DOHH2 (cell line): ENCODE results near the gene KRT15.

Experiments used
- H3F3A ChIP-seq: fragments of 200-600 bp; sonication (generic), shearing (Covaris generic); 2 replicates; pipeline ENCODE4 v1.6.0; 2016; ENCODE audit warnings: antibody characterized with exemption, mild to moderate bottlenecking; ENCODE audit not compliant: control insufficient read depth, insufficient read depth
- H3K27ac ChIP-seq: fragments of 200-600 bp; sonication (generic); 2 replicates; pipeline ENCODE4 v1.5.1; 2014; ENCODE audit warnings: low read depth, mild to moderate bottlenecking, low read length, moderate library complexity
- H3K27me3 ChIP-seq: fragments of 200-600 bp; sonication (generic); 2 replicates; pipeline ENCODE4 v1.6.1; 2014; ENCODE audit warnings: mild to moderate bottlenecking, low read length, mixed read lengths; ENCODE audit not compliant: control insufficient read depth
- H3K36me3 ChIP-seq: fragments of 200-600 bp; sonication (generic); 2 replicates; pipeline ENCODE4 v1.6.1; 2014; ENCODE audit warnings: mild to moderate bottlenecking, low read length, moderate library complexity, mixed read lengths; ENCODE audit not compliant: control insufficient read depth
- H3K4me1 ChIP-seq: fragments of 200-600 bp; sonication (generic); 2 replicates; pipeline ENCODE4 v1.6.1; 2014; ENCODE audit warnings: mild to moderate bottlenecking, low read length, mixed read lengths; ENCODE audit not compliant: control insufficient read depth
- H3K4me2 ChIP-seq: fragments of 200-600 bp; sonication (generic); 2 replicates; pipeline ENCODE4 v1.6.0; 2014; ENCODE audit warnings: mild to moderate bottlenecking, low read length, moderate library complexity
- H3K4me3 ChIP-seq: fragments of 200-600 bp; sonication (generic); 2 replicates; pipeline ENCODE4 v1.5.1; 2014; ENCODE audit warnings: mild to moderate bottlenecking, low read length, mixed read lengths
- H3K79me2 ChIP-seq: fragments of 200-600 bp; sonication (generic); 2 replicates; pipeline ENCODE4 v1.6.1; 2014; ENCODE audit warnings: mild to moderate bottlenecking, low read length, mixed read lengths; ENCODE audit not compliant: control insufficient read depth
- H3K9me2 ChIP-seq: fragments of 200-600 bp; sonication (generic); replicated peaks from 2 replicates; pipeline ENCODE4 v1.6.1; 2014; ENCODE audit warnings: mild to moderate bottlenecking, low read length, mixed read lengths; ENCODE audit not compliant: control insufficient read depth
- H3K9me3 ChIP-seq: fragments of 200-600 bp; sonication (generic); 2 replicates; pipeline ENCODE4 v1.6.1; 2014; ENCODE audit warnings: antibody characterized with exemption, low read length, mixed read lengths; ENCODE audit not compliant: control insufficient read depth, insufficient read depth
- H4K20me1 ChIP-seq: fragments of 200-600 bp; sonication (generic); 2 replicates; pipeline ENCODE4 v1.6.0; 2014; ENCODE audit warnings: low read depth, mild to moderate bottlenecking, antibody characterized with exemption, low read length, moderate library complexity; ENCODE audit not compliant: control insufficient read depth, insufficient read depth
- CTCF ChIP-seq: fragments of 200-600 bp; sonication (generic); IDR thresholded peaks from one replicate; pipeline ENCODE4 v1.5.1; 2014; ENCODE audit warnings: antibody characterized with exemption, mild to moderate bottlenecking, low read depth, low read length; ENCODE audit not compliant: poor library complexity, severe bottlenecking
- EZH2phosphoT487 ChIP-seq: fragments of 200-600 bp; sonication (generic); IDR thresholded peaks from 2 replicates; pipeline ENCODE4 v1.6.1; 2017; ENCODE audit warnings: borderline replicate concordance, mild to moderate bottlenecking, antibody characterized with exemption, low read length, moderate library complexity, mixed read lengths

Gene KRT15

DNA sequence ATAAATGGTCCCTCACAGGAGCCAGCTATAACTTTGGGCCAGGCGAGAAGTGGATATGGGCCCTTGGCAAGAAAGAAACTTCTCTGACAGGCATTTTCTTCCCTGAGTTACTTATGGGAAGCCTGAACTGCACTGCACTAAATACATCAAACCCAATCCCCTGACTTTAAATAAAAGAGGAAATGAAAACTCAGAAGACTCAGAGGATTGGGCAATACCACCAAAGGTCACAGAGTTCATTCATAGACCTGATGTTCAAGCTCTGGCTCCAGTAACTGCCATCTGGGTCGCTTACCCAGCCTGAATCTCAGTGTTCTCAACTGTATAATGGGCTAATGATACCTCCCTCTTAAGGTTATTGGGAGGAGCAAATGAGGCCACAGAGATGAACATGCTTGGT lies 38.6 kb downstream of the KRT15 start:
- no peak overlapping the region for H3K4me3 ChIP-seq
- H3F3A ChIP-seq = no peaks in the 10 kb centered on the region
- no peaks in the 10 kb centered on the region for H3K36me3 ChIP-seq
- no peaks in the 10 kb centered on the region for H3K4me1 ChIP-seq
- no peak for TF ChIP-seq EZH2phosphoT487
- TF ChIP-seq CTCF = no peak
- H4K20me1 ChIP-seq = no peaks in the 10 kb centered on the region
- no peaks in the 10 kb centered on the region for H3K9me3 ChIP-seq
- H3K27ac ChIP-seq = no peak overlapping the region
- H3K79me2 ChIP-seq = no peaks in the 10 kb centered on the region
- no peaks in the 10 kb centered on the region for H3K9me2 ChIP-seq
- H3K27me3 ChIP-seq = no peaks in the 10 kb centered on the region
- no peak overlapping the region for H3K4me2 ChIP-seq

GRCh38 chr17:41478237-41478636 lies 40.5 kb downstream of the KRT15 start:
- TF ChIP-seq CTCF = no peak
- TF ChIP-seq EZH2phosphoT487 = no peak
- H3K4me1 ChIP-seq = no peaks in the 10 kb centered on the region

DNA sequence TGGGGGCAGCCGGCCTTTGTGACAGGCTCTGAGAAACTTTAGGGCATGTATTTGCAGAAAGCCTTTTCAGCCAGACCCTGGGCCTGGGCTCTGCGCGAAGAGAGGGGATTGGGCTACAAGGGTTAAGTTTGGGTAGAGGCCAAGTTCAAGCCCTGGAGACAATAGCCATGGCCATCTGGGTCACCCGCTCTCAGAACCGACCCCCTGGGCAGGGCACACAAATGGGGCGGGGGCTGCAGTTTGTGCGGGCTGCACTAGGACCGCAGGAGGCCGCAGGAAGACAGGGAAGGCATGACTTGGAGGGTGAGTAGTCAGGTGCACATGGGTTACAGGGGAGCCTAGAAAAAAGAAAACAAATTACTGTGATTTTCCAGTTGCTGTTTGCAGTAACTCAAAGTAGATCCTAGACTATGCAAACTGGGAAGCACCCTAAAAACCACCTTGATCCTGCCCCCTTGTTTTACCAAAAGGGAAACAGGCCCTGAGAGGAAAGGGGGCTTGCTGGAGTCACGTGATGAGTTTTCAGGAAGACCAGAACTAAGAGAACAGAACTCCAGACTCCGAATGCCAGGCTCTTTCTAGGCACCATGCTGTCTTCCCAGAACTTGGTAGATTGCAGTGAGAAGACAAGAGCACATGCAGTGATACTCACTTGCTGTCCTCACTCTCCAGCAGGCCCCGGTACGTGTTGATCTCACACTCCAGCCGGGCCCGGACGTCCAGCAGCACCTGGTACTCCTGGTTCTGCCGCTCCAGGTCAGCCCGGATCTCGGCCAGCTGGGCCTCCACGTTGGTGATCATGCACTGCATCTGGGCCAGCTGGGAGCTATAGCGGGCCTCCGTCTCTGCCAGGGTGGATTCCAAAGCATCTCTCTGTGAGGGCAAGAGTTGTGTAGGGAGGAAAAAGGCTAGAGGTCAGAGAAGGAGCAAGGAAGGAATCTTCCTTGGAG lies 41.5 kb downstream of the KRT15 start:
- no peak overlapping the region for H3K4me2 ChIP-seq
- H3F3A ChIP-seq = no peaks in the 10 kb centered on the region
- no peaks in the 10 kb centered on the region for H4K20me1 ChIP-seq
- H3K27me3 ChIP-seq = no peaks in the 10 kb centered on the region
- no peaks in the 10 kb centered on the region for H3K4me1 ChIP-seq
- H3K9me3 ChIP-seq = no peaks in the 10 kb centered on the region
- H3K79me2 ChIP-seq = no peaks in the 10 kb centered on the region
- no peaks in the 10 kb centered on the region for H3K9me2 ChIP-seq
- no peak overlapping the region for H3K27ac ChIP-seq
- TF ChIP-seq CTCF (no peak), EZH2phosphoT487 (no peak)
- H3K4me3 ChIP-seq = no peak overlapping the region
- no peaks in the 10 kb centered on the region for H3K36me3 ChIP-seq

More at GRCh38 chr17:41478237-41478636, 40.5 kb downstream of the KRT15 start:
- Histone ChIP-seq H3K79me2 (no peaks in the 10 kb centered on the region), H4K20me1 (no peaks in the 10 kb centered on the region), H3F3A (no peaks in the 10 kb centered on the region), H3K27me3 (no peaks in the 10 kb centered on the region), H3K9me3 (no peaks in the 10 kb centered on the region), H3K9me2 (no peaks in the 10 kb centered on the region), H3K4me3 (no peak overlapping the region), H3K4me2 (no peak overlapping the region), H3K27ac (no peak overlapping the region), H3K36me3 (no peaks in the 10 kb centered on the region)
